Liver (tissue), 9 donors: ENCODE results near the gene F11. TPM values are rescaled to one million over a fixed set of nuclear protein-coding genes. Genes with fewer than 3 reads are reported as not detected.
A peak's percentile ranks its signal among the peaks of the same experiment; 100 is the strongest.

Experiments
- DNase-seq: peaks from one replicate; pipeline ENCODE4 v3.0.0-alpha.2; 2017; ENCODE audit warnings: low spot score
- H3K27ac ChIP-seq, 2 donors: one replicate each; pipeline ENCODE4 v1.7.0; 2013; ENCODE audit warnings: inconsistent platforms in 2 of 2, low read length in 2 of 2, control low read depth in 1 of 2, low read depth in 1 of 2, mild to moderate bottlenecking in 1 of 2
- H3K27me3 ChIP-seq, 4 donors: one replicate each; pipeline versions ENCODE4 v1.6.1 to v1.7.0; 2013; ENCODE audit warnings: low read length in 3 of 4, inconsistent platforms in 1 of 4, mild to moderate bottlenecking in 1 of 4, moderate library complexity in 1 of 4; ENCODE audit not compliant: control insufficient read depth in 4 of 4, insufficient read depth in 4 of 4
- H3K36me3 ChIP-seq, 4 donors: one replicate each; pipeline versions ENCODE4 v1.6.1 to v1.7.0; 2013; ENCODE audit warnings: low read length in 3 of 4, mild to moderate bottlenecking in 3 of 4, low read depth in 1 of 4, moderate library complexity in 1 of 4; ENCODE audit not compliant: control insufficient read depth in 4 of 4, insufficient read depth in 3 of 4
- H3K4me1 ChIP-seq, 4 donors: one replicate each; pipeline versions ENCODE4 v1.6.1 to v1.7.0; 2013; ENCODE audit warnings: low read length in 3 of 4, mild to moderate bottlenecking in 3 of 4, moderate library complexity in 1 of 4; ENCODE audit not compliant: control insufficient read depth in 4 of 4, insufficient read depth in 4 of 4
- H3K4me3 ChIP-seq, 3 donors: one replicate each; pipeline versions ENCODE4 v1.6.1 to v1.7.0; 2013; ENCODE audit warnings: low read length in 3 of 3, control low read depth in 1 of 3, low read depth in 1 of 3, mild to moderate bottlenecking in 1 of 3
- H3K9ac ChIP-seq, 2 donors: one replicate each; pipeline ENCODE4 v1.7.0; 2013; ENCODE audit warnings: low read length in 2 of 2, mild to moderate bottlenecking in 2 of 2, moderate library complexity in 2 of 2, control low read depth in 1 of 2, low read depth in 1 of 2
- H3K9me3 ChIP-seq, 4 donors: one replicate each; pipeline versions ENCODE4 v1.6.1 to v1.7.0; 2013; ENCODE audit warnings: low read length in 3 of 4; ENCODE audit not compliant: control insufficient read depth in 4 of 4
- ATF3 ChIP-seq: IDR thresholded peaks from 2 replicates; pipeline ENCODE4 v1.6.1; 2016; ENCODE audit warnings: antibody characterized with exemption
- EGR1 ChIP-seq, 2 donors: IDR thresholded peaks; 2 replicates each; pipeline ENCODE4 v1.6.1; 2016 to 2018; ENCODE audit warnings: antibody characterized with exemption in 2 of 2, low read depth in 2 of 2
- FOXA1 ChIP-seq: IDR thresholded peaks from 2 replicates; pipeline ENCODE4 v1.6.1; 2016; ENCODE audit warnings: antibody characterized with exemption
- FOXA2 ChIP-seq: IDR thresholded peaks from 2 replicates; pipeline ENCODE4 v1.6.1; 2016; ENCODE audit warnings: antibody characterized with exemption
- GABPA ChIP-seq, 2 donors: IDR thresholded peaks in 1 of 2; conservative IDR thresholded peaks in 1 of 2; 2 replicates each; pipeline ENCODE4 v1.6.1; 2016; ENCODE audit warnings: antibody characterized with exemption in 2 of 2, mild to moderate bottlenecking in 1 of 2, moderate library complexity in 1 of 2
- HNF4A ChIP-seq, 2 donors: conservative IDR thresholded peaks; 2 replicates each; pipeline ENCODE4 v1.6.1; 2016; ENCODE audit warnings: antibody characterized with exemption in 2 of 2, mild to moderate bottlenecking in 2 of 2
- HNF4G ChIP-seq: IDR thresholded peaks from 2 replicates; pipeline ENCODE4 v1.6.1; 2016; ENCODE audit warnings: antibody characterized with exemption
- JUND ChIP-seq, 2 donors: IDR thresholded peaks; 2 replicates each; pipeline ENCODE4 v1.6.1; 2016; ENCODE audit warnings: antibody characterized with exemption in 2 of 2
- MAX ChIP-seq: IDR thresholded peaks from 2 replicates; pipeline ENCODE4 v1.6.1; 2016; ENCODE audit warnings: antibody characterized with exemption
- NR2F2 ChIP-seq: IDR thresholded peaks from 2 replicates; pipeline ENCODE4 v1.6.1; 2016; ENCODE audit warnings: antibody characterized with exemption
- RAD21 ChIP-seq, 2 donors: IDR thresholded peaks; 2 replicates each; pipeline ENCODE4 v1.6.1; 2016; ENCODE audit warnings: antibody characterized with exemption in 2 of 2, mild to moderate bottlenecking in 2 of 2
- REST ChIP-seq: IDR thresholded peaks from 2 replicates; pipeline ENCODE4 v1.6.1; 2016; ENCODE audit warnings: antibody characterized with exemption, mild to moderate bottlenecking
- RXRA ChIP-seq, 2 donors: IDR thresholded peaks; 2 replicates each; pipeline ENCODE4 v1.6.1; 2017 to 2018; ENCODE audit warnings: antibody characterized with exemption in 2 of 2, mild to moderate bottlenecking in 1 of 2
- SP1 ChIP-seq: IDR thresholded peaks from 2 replicates; pipeline ENCODE4 v1.6.1; 2018; ENCODE audit warnings: antibody characterized with exemption, mild to moderate bottlenecking
- TAF1 ChIP-seq: conservative IDR thresholded peaks from 2 replicates; pipeline ENCODE4 v1.6.1; 2016; ENCODE audit warnings: antibody characterized with exemption, mild to moderate bottlenecking
- YY1 ChIP-seq: IDR thresholded peaks from 2 replicates; pipeline ENCODE4 v1.6.1; 2016; ENCODE audit warnings: antibody characterized with exemption, mild to moderate bottlenecking
- ZBTB33 ChIP-seq: IDR thresholded peaks from 2 replicates; pipeline ENCODE4 v1.6.1; 2016; ENCODE audit warnings: antibody characterized with exemption
- WGBS: extraction: QIAGEN DNeasy Blood & Tissue Kit; methylation state at CpG from one replicate; pipeline ENCODE4 v1.1.7; 2013; 5-methylcytosine and 5-hydroxymethylcytosine counted together
- polyA plus RNA-seq, 2 donors: library from polyadenylated mRNA; stranded (reverse) in 1 of 2; unstranded in 1 of 2; fragments of 200-250 nt in 1 of 2; fragments of >200 nt in 1 of 2; fragmentation: Nextera tagmentation in 1 of 2; extraction: Ambion mirVana in 1 of 2; gene quantifications; one replicate each; pipeline versions ENCODE4 v1.2.1 to v1.2.3, GENCODE V29; 2013 to 2015
- total RNA-seq, 2 donors: library from RNA; depleted of rRNA; stranded (reverse); fragments of >200 nt; gene quantifications; one replicate each; pipeline ENCODE4 v1.2.3, GENCODE V29; 2014
- donor health status: healthy.
- donor health status: healthy.
- donor health status: healthy.
- donor health status: healthy.
- donor health status: healthy.

F11 gene
- total and polyA plus RNA-seq, 4 donors = 54.6 to 207 (median 115) TPM

GRCh38 chr4:186285147-186285546, 19.2 kb downstream of the F11 start:
- H3K9ac ChIP-seq = no peak overlapping the region
- H3K9me3 ChIP-seq = no peaks in the 10 kb centered on the region
- WGBS = 97% methylated on average over 12 of the region's 12 CpGs
- H3K27ac ChIP-seq = no peak overlapping the region
- no peak overlapping the region for H3K4me3 ChIP-seq
- TF ChIP-seq FOXA2 (no peak), MAX (no peak), EGR1 (IDR thresholded peaks at IDR 0.05; ENCODE audit: low read depth in 2 of 2) (no peak), RAD21 (IDR thresholded peaks at IDR 0.05) (no peak), SP1 (no peak), ATF3 (no peak), GABPA (IDR thresholded peaks at IDR 0.05 in 1 of 2, conservative IDR thresholded peaks at IDR 0.05 in 1 of 2) (no peak), HNF4G (no peak), HNF4A (conservative IDR thresholded peaks at IDR 0.05) (no peak), RXRA (IDR thresholded peaks at IDR 0.05) (no peak)
- H3K4me1 ChIP-seq = no peaks in the 10 kb centered on the region
- DNase-seq = no peak
- H3K27me3 ChIP-seq = no peaks in the 10 kb centered on the region
- peaks cover 0 to 55% (median 22%) of the 10 kb centered on the region in 4 donors for H3K36me3 ChIP-seq

- Histone ChIP-seq H3K4me1 (peaks cover 0 to 10% (median 8%) of the 10 kb centered on the region in 4 donors), H3K9ac (no peak overlapping the region), H3K27me3 (no peaks in the 10 kb centered on the region), H3K4me3 (no peak overlapping the region), H3K27ac (no peak overlapping the region), H3K36me3 (peaks cover 0 to 42% (median 13%) of the 10 kb centered on the region in 4 donors), H3K9me3 (no peaks in the 10 kb centered on the region)
- no peak for DNase-seq
- 93% methylated on average over 3 of the region's 3 CpGs for WGBS
- TF ChIP-seq GABPA (IDR thresholded peaks at IDR 0.05 in 1 of 2, conservative IDR thresholded peaks at IDR 0.05 in 1 of 2) (no peak), NR2F2 (no peak), HNF4G (no peak), TAF1 (no peak), FOXA2 (no peak), JUND (IDR thresholded peaks at IDR 0.05) (no peak), YY1 (no peak), RXRA (IDR thresholded peaks at IDR 0.05) (no peak), FOXA1 (no peak)
These were observed 20.6 kb downstream of the F11 start for GRCh38 chr4:186286581-186286980.

GRCh38 chr4:186291256-186291890, 25.4 kb downstream of the F11 start:
- H3K9ac ChIP-seq = no peak overlapping the region
- H3K4me3 ChIP-seq = no peak overlapping the region
- peaks cover 0 to 12% (median 2%) of the 10 kb centered on the region in 4 donors for H3K36me3 ChIP-seq
- no peak for DNase-seq
- TF ChIP-seq NR2F2 = no peak
- peak; percentile 31 for TF ChIP-seq YY1
- TF ChIP-seq RAD21 (IDR thresholded peaks at IDR 0.05) = no peak
- peak; percentile 16 for TF ChIP-seq ZBTB33
- TF ChIP-seq REST = no peak
- peak in 1 of 2 donors; percentile 38 for TF ChIP-seq RXRA (IDR thresholded peaks at IDR 0.05)
- TF ChIP-seq JUND (IDR thresholded peaks at IDR 0.05) = no peak
- no peak for TF ChIP-seq FOXA1
- no peak for TF ChIP-seq HNF4G
- peak in 1 of 2 donors; percentile 51 for TF ChIP-seq HNF4A (conservative IDR thresholded peaks at IDR 0.05)
- TF ChIP-seq FOXA2 = peak; percentile 21
- H3K27me3 ChIP-seq = no peaks in the 10 kb centered on the region
- H3K9me3 ChIP-seq = no peaks in the 10 kb centered on the region
- H3K4me1 ChIP-seq = peaks cover 1 to 18% (median 13%) of the 10 kb centered on the region in 4 donors
- 47% methylated on average over 10 of the region's 10 CpGs for WGBS
- H3K27ac ChIP-seq = peak overlapping the region; percentile 43 to 85
